ENCODE data around the gene GRM8. TPM values are rescaled to one million over a fixed set of nuclear protein-coding genes. Genes with fewer than 3 reads are reported as not detected.

GRM8 gene
- total RNA-seq, 2 donors from 2014 or later, result not detected

GRCh38 chr7:127208860-127209259, 43.9 kb downstream of the GRM8 start:
- H3K27ac Mint-ChIP-seq, result no peak overlapping the region
- no peak for ATAC-seq (replicated peaks)
- no peaks in the 10 kb centered on the region for H3K9me3 Mint-ChIP-seq
- no peaks in the 10 kb centered on the region for H3K36me3 Mint-ChIP-seq (ENCODE audit: low read depth)
- H3K27me3 Mint-ChIP-seq, result peaks cover 17% of the 10 kb centered on the region
- no peak overlapping the region for H3K4me3 Mint-ChIP-seq
- H3K4me1 Mint-ChIP-seq, result no peaks in the 10 kb centered on the region

GRCh38 chr7:127208351-127208750, 44.4 kb downstream of the GRM8 start:
- no peak for ATAC-seq (replicated peaks)
- H3K27ac Mint-ChIP-seq, result no peak overlapping the region
- H3K9me3 Mint-ChIP-seq, result no peaks in the 10 kb centered on the region
- H3K36me3 Mint-ChIP-seq (ENCODE audit: low read depth), result no peaks in the 10 kb centered on the region
- peaks cover 17% of the 10 kb centered on the region for H3K27me3 Mint-ChIP-seq
- no peaks in the 10 kb centered on the region for H3K4me1 Mint-ChIP-seq
- no peak overlapping the region for H3K4me3 Mint-ChIP-seq

- H3K27me3 Mint-ChIP-seq, result peaks cover 17% of the 10 kb centered on the region
- H3K36me3 Mint-ChIP-seq (ENCODE audit: low read depth), result no peaks in the 10 kb centered on the region
- no peaks in the 10 kb centered on the region for H3K9me3 Mint-ChIP-seq
- no peak for ATAC-seq (replicated peaks)
- no peak overlapping the region for H3K4me3 Mint-ChIP-seq
- H3K27ac Mint-ChIP-seq, result no peak overlapping the region
- no peaks in the 10 kb centered on the region for H3K4me1 Mint-ChIP-seq
Measured at GRCh38 chr7:127207806-127208205, 44.9 kb downstream of the GRM8 start.

- H3K4me1 Mint-ChIP-seq, result no peaks in the 10 kb centered on the region
- H3K27me3 Mint-ChIP-seq, result peaks cover 17% of the 10 kb centered on the region
- H3K27ac Mint-ChIP-seq, result no peak overlapping the region
- no peak for ATAC-seq (replicated peaks)
- no peaks in the 10 kb centered on the region for H3K9me3 Mint-ChIP-seq
- no peaks in the 10 kb centered on the region for H3K36me3 Mint-ChIP-seq (ENCODE audit: low read depth)
- no peak overlapping the region for H3K4me3 Mint-ChIP-seq
Measured at GRCh38 chr7:127207230-127207629, 45.5 kb downstream of the GRM8 start.

GRCh38 chr7:127194571-127194970, 58.2 kb downstream of the GRM8 start:
- Mint-ChIP-seq H3K9me3 (no peaks in the 10 kb centered on the region), H3K27ac (no peak overlapping the region), H3K4me3 (no peak overlapping the region), H3K4me1 (no peaks in the 10 kb centered on the region), H3K36me3 (ENCODE audit: low read depth) (no peaks in the 10 kb centered on the region), H3K27me3 (peaks cover 27% of the 10 kb centered on the region)
- no peak for ATAC-seq (replicated peaks)

GRCh38 chr7:127189886-127190285, 62.9 kb downstream of the GRM8 start:
- ATAC-seq (replicated peaks), result no peak
- H3K4me3 Mint-ChIP-seq, result no peak overlapping the region
- H3K36me3 Mint-ChIP-seq (ENCODE audit: low read depth), result no peaks in the 10 kb centered on the region
- peaks cover 3% of the 10 kb centered on the region for H3K4me1 Mint-ChIP-seq
- H3K27ac Mint-ChIP-seq, result no peak overlapping the region
- peaks cover 20% of the 10 kb centered on the region for H3K27me3 Mint-ChIP-seq
- H3K9me3 Mint-ChIP-seq, result no peaks in the 10 kb centered on the region

GRCh38 chr7:127189074-127189473, 63.7 kb downstream of the GRM8 start:
- H3K36me3 Mint-ChIP-seq (ENCODE audit: low read depth), result no peaks in the 10 kb centered on the region
- H3K9me3 Mint-ChIP-seq, result no peaks in the 10 kb centered on the region

GRCh38 chr7:127187740-127188139, 65.0 kb downstream of the GRM8 start:
- no peak for ATAC-seq (replicated peaks)
- no peaks in the 10 kb centered on the region for H3K9me3 Mint-ChIP-seq
- no peak overlapping the region for H3K4me3 Mint-ChIP-seq
- H3K36me3 Mint-ChIP-seq (ENCODE audit: low read depth), result no peaks in the 10 kb centered on the region
- H3K4me1 Mint-ChIP-seq, result peaks cover 3% of the 10 kb centered on the region
- H3K27me3 Mint-ChIP-seq, result peaks cover 17% of the 10 kb centered on the region
- no peak overlapping the region for H3K27ac Mint-ChIP-seq

More at GRCh38 chr7:127189074-127189473, 63.7 kb downstream of the GRM8 start:
- Mint-ChIP-seq H3K27me3 (peaks cover 20% of the 10 kb centered on the region), H3K27ac (no peak overlapping the region), H3K4me1 (peaks cover 3% of the 10 kb centered on the region), H3K4me3 (no peak overlapping the region)
- ATAC-seq (replicated peaks), result no peak

- Mint-ChIP-seq H3K9me3 (no peaks in the 10 kb centered on the region), H3K4me3 (no peak overlapping the region), H3K36me3 (ENCODE audit: low read depth) (no peaks in the 10 kb centered on the region), H3K27ac (no peak overlapping the region), H3K4me1 (peaks cover 3% of the 10 kb centered on the region), H3K27me3 (peaks cover 14% of the 10 kb centered on the region)
- no peak for ATAC-seq (replicated peaks)
Measured at GRCh38 chr7:127186686-127187085, 66.1 kb downstream of the GRM8 start.

GRCh38 chr7:127177156-127177555, 75.6 kb downstream of the GRM8 start:
- ATAC-seq (replicated peaks), result no peak
- Mint-ChIP-seq H3K36me3 (ENCODE audit: low read depth) (no peaks in the 10 kb centered on the region), H3K9me3 (peaks cover 15% of the 10 kb centered on the region), H3K27ac (no peak overlapping the region), H3K27me3 (peaks cover 45% of the 10 kb centered on the region), H3K4me1 (no peaks in the 10 kb centered on the region), H3K4me3 (no peak overlapping the region)

GRCh38 chr7:127162366-127162765, 90.4 kb downstream of the GRM8 start:
- no peaks in the 10 kb centered on the region for H3K9me3 Mint-ChIP-seq
- H3K36me3 Mint-ChIP-seq (ENCODE audit: low read depth), result no peaks in the 10 kb centered on the region
- H3K27ac Mint-ChIP-seq, result no peak overlapping the region
- H3K4me1 Mint-ChIP-seq, result no peaks in the 10 kb centered on the region
- no peak overlapping the region for H3K4me3 Mint-ChIP-seq
- ATAC-seq (replicated peaks), result no peak
- peaks cover 16% of the 10 kb centered on the region for H3K27me3 Mint-ChIP-seq

- Mint-ChIP-seq H3K27me3 (peaks cover 14% of the 10 kb centered on the region), H3K4me1 (no peaks in the 10 kb centered on the region), H3K36me3 (ENCODE audit: low read depth) (no peaks in the 10 kb centered on the region), H3K4me3 (no peak overlapping the region), H3K27ac (no peak overlapping the region), H3K9me3 (no peaks in the 10 kb centered on the region)
- no peak for ATAC-seq (replicated peaks)
Measured at GRCh38 chr7:127158659-127159058, 94.1 kb downstream of the GRM8 start.

- ATAC-seq (replicated peaks), result no peak
- H3K36me3 Mint-ChIP-seq (ENCODE audit: low read depth), result no peaks in the 10 kb centered on the region
- no peaks in the 10 kb centered on the region for H3K4me1 Mint-ChIP-seq
- no peak overlapping the region for H3K4me3 Mint-ChIP-seq
- H3K9me3 Mint-ChIP-seq, result no peaks in the 10 kb centered on the region
- no peak overlapping the region for H3K27ac Mint-ChIP-seq
- peaks cover 19% of the 10 kb centered on the region for H3K27me3 Mint-ChIP-seq
Measured at GRCh38 chr7:127154958-127155357, 97.8 kb downstream of the GRM8 start.

GRCh38 chr7:127154101-127154500, 98.6 kb downstream of the GRM8 start:
- H3K27me3 Mint-ChIP-seq, result peaks cover 22% of the 10 kb centered on the region

GRCh38 chr7:127153315-127153714, 99.4 kb downstream of the GRM8 start:
- no peaks in the 10 kb centered on the region for H3K4me1 Mint-ChIP-seq
- ATAC-seq (replicated peaks), result no peak
- peaks cover 22% of the 10 kb centered on the region for H3K27me3 Mint-ChIP-seq
- no peaks in the 10 kb centered on the region for H3K36me3 Mint-ChIP-seq (ENCODE audit: low read depth)
- H3K9me3 Mint-ChIP-seq, result no peaks in the 10 kb centered on the region
- H3K4me3 Mint-ChIP-seq, result no peak overlapping the region
- H3K27ac Mint-ChIP-seq, result no peak overlapping the region

More at GRCh38 chr7:127154101-127154500, 98.6 kb downstream of the GRM8 start:
- no peaks in the 10 kb centered on the region for H3K4me1 Mint-ChIP-seq
- ATAC-seq (replicated peaks), result no peak
- no peaks in the 10 kb centered on the region for H3K9me3 Mint-ChIP-seq
- no peak overlapping the region for H3K4me3 Mint-ChIP-seq
- H3K27ac Mint-ChIP-seq, result no peak overlapping the region
- no peaks in the 10 kb centered on the region for H3K36me3 Mint-ChIP-seq (ENCODE audit: low read depth)

GRCh38 chr7:127152423-127152822, 100.3 kb downstream of the GRM8 start:
- no peaks in the 10 kb centered on the region for H3K9me3 Mint-ChIP-seq
- ATAC-seq (replicated peaks), result no peak
- peaks cover 22% of the 10 kb centered on the region for H3K27me3 Mint-ChIP-seq
- H3K4me1 Mint-ChIP-seq, result no peaks in the 10 kb centered on the region
- H3K36me3 Mint-ChIP-seq (ENCODE audit: low read depth), result no peaks in the 10 kb centered on the region
- H3K27ac Mint-ChIP-seq, result no peak overlapping the region
- H3K4me3 Mint-ChIP-seq, result no peak overlapping the region

Measured in activated T-helper 17 cell treated with anti-CD3 and anti-CD28 coated beads, Interleukin-2, amount 50 U/mL, for 72 hours (primary cell).